HepG2 (cell line): ENCODE data around the gene EFNA4. TPM values are rescaled to one million over a fixed set of nuclear protein-coding genes. Genes with fewer than 3 reads are reported as not detected.

Experiments used
- ATAC-seq: fragments of 200-7000 bp; cut with Tn5 transposase; 3 replicates; pipeline ENCODE4 v1.9.1; 2020; ENCODE audit warnings: mild to moderate bottlenecking, moderate library complexity
- BruUV-seq: library from RNA; stranded (reverse); fragments of 400-500 nt; replicated peaks from 2 replicates; lab custom pipeline; 2021; lab: Mats Ljungman, UMichigan
- CTCF ChIA-PET: fragments of 300-600 bp; formaldehyde crosslinking; extraction: SDS; loops from one replicate; lab custom pipeline; 2021; ENCODE audit warnings: low total read pairs, inconsistent platforms, low intra/inter-chr PET ratio; lab: Yijun Ruan, JAX
- POLR2A ChIA-PET: fragments of 350-600 bp; sonication (Branson Sonifier 250); formaldehyde crosslinking; loops from one replicate; lab custom pipeline; 2020; ENCODE audit warnings: antibody characterized with exemption, inconsistent platforms; lab: Yijun Ruan, JAX
- DNase-seq: peaks from one replicate; pipeline ENCODE4 v3.0.0-alpha.2; 2015; ENCODE audit warnings: low spot score
- FAIRE-seq: peaks from 3 replicates; lab custom pipeline; 2011; peaks lifted over from hg19 to GRCh38; lab: Jason Lieb, UNC
- H2AFZ ChIP-seq: one replicate; pipeline ENCODE4 v1.6.1; 2011; ENCODE audit warnings: low read length, inconsistent platforms
- H3K27ac ChIP-seq: fragments of 300-600 bp; 3 replicates; pipeline ENCODE4 v1.8.0; 2011; ENCODE audit warnings: mixed run types, mild to moderate bottlenecking, mixed read lengths, low read length, inconsistent platforms; ENCODE audit not compliant: insufficient read depth; ENCODE audit errors: extremely low read length
- H3K27me3 ChIP-seq, 2 experiments: fragments of 200-600 bp in 1 of 2; 2 replicates in 1 of 2; 3 replicates in 1 of 2; pipeline versions ENCODE4 v1.6.0 to v1.8.0; 2011; ENCODE audit warnings: low read length in 2 of 2, mild to moderate bottlenecking in 2 of 2, moderate library complexity in 2 of 2, inconsistent platforms in 1 of 2; ENCODE audit not compliant: insufficient read depth in 2 of 2, control insufficient read depth in 1 of 2
- H3K36me3 ChIP-seq, 2 experiments: fragments of 200-600 bp in 1 of 2; replicated peaks in 1 of 2; 2 replicates in 1 of 2; 3 replicates in 1 of 2; pipeline versions ENCODE4 v1.5.1 to v1.8.0; 2011; ENCODE audit warnings: low read length in 2 of 2, inconsistent platforms in 1 of 2; ENCODE audit not compliant: insufficient read depth in 2 of 2, control insufficient read depth in 1 of 2
- H3K4me1 ChIP-seq: 2 replicates; pipeline ENCODE4 v1.5.1; 2012; ENCODE audit warnings: low read length, inconsistent platforms; ENCODE audit not compliant: insufficient read depth
- H3K4me2 ChIP-seq: 2 replicates; pipeline ENCODE4 v1.6.0; 2011; ENCODE audit warnings: low read depth, low read length, inconsistent platforms
- H3K4me3 ChIP-seq, 3 experiments: fragments of 200-600 bp in 1 of 3; sonication (generic), shearing (Covaris generic) in 1 of 3; replicated peaks in 1 of 3; 2 replicates each; pipeline ENCODE4 v1.5.1; 2011 to 2016; ENCODE audit warnings: low read length in 3 of 3, inconsistent platforms in 2 of 3, low read depth in 2 of 3, mild to moderate bottlenecking in 2 of 3, control low read depth in 1 of 3, mixed read lengths in 1 of 3; ENCODE audit not compliant: insufficient read depth in 1 of 3
- H3K79me2 ChIP-seq: one replicate; pipeline ENCODE4 v1.6.1; 2011; ENCODE audit warnings: low read length, inconsistent platforms; ENCODE audit not compliant: insufficient read depth
- H3K9ac ChIP-seq: 2 replicates; pipeline ENCODE4 v1.6.0; 2011; ENCODE audit warnings: mild to moderate bottlenecking, low read depth, low read length, inconsistent platforms; ENCODE audit not compliant: insufficient read depth
- H3K9me3 ChIP-seq: 2 replicates; pipeline ENCODE4 v1.5.1; 2012; ENCODE audit warnings: mild to moderate bottlenecking, low read length
- H4K20me1 ChIP-seq: 2 replicates; pipeline ENCODE4 v1.6.0; 2011; ENCODE audit warnings: inconsistent platforms, mild to moderate bottlenecking, low read length, moderate library complexity; ENCODE audit not compliant: insufficient read depth
- AGO2 ChIP-seq: fragments of 200-400 bp; formaldehyde crosslinking; optimal IDR thresholded peaks from 2 replicates; pipeline ENCODE3; 2017; ENCODE audit warnings: mild to moderate bottlenecking, low read depth, low read length, moderate library complexity
- FIP1L1 ChIP-seq: fragments of 200-400 bp; formaldehyde crosslinking; IDR thresholded peaks from 2 replicates; pipeline ENCODE4 v1.6.1; 2018; ENCODE audit warnings: low read depth, mild to moderate bottlenecking, low read length, moderate library complexity, borderline replicate concordance; ENCODE audit not compliant: insufficient read depth
- NR2F2 ChIP-seq: IDR thresholded peaks from 2 replicates; pipeline ENCODE4 v1.6.1; 2012; ENCODE audit warnings: low read depth, inconsistent platforms, borderline replicate concordance
- SIN3B ChIP-seq: fragments of 150-350 bp; IDR thresholded peaks from 2 replicates; pipeline ENCODE4 v1.6.1; 2014; ENCODE audit warnings: low read length
- SSRP1 ChIP-seq: IDR thresholded peaks from 2 replicates; pipeline ENCODE4 v1.6.1; 2016; ENCODE audit warnings: control low read depth
- TEF ChIP-seq: sonication (generic); formaldehyde crosslinking; IDR thresholded peaks from 2 replicates; pipeline ENCODE4 v1.5.0; 2020; ENCODE audit warnings: missing genetic modification reagents
- ZBTB33 ChIP-seq: sonication (generic); formaldehyde crosslinking; IDR thresholded peaks from 2 replicates; pipeline ENCODE4 v1.4.0; 2020; ENCODE audit warnings: missing genetic modification reagents
- ZEB1 ChIP-seq: IDR thresholded peaks from 2 replicates; pipeline ENCODE4 v1.6.1; 2012; ENCODE audit warnings: mild to moderate bottlenecking, low read depth, inconsistent platforms; ENCODE audit not compliant: insufficient replicate concordance
- ZNF597 ChIP-seq: sonication (generic); formaldehyde crosslinking; IDR thresholded peaks from 2 replicates; pipeline ENCODE4 v1.5.0; 2020; ENCODE audit warnings: missing genetic modification reagents
- ZNF878 ChIP-seq: sonication (generic); formaldehyde crosslinking; IDR thresholded peaks from 2 replicates; pipeline ENCODE4 v1.8.1; 2023; ENCODE audit warnings: mild to moderate bottlenecking, missing genetic modification reagents, moderate library complexity
- WGBS: methylation state at CpG from one replicate; pipeline ENCODE4 v1.1.6; 2017; ENCODE audit warnings: low lambda C conversion rate; 5-methylcytosine and 5-hydroxymethylcytosine counted together
- in situ Hi-C: cut with HindIII; loops from 2 replicates; pipeline ENCODE4 v1.10.0; 2017; ENCODE audit warnings: low pct_unique_long_range_greater_than_20kb; ENCODE audit not compliant: extremely low pct_ligation_motif_present
- intact Hi-C: fragments of 100-400 bp; cut with micrococcal nuclease; formaldehyde crosslinking; loops from one replicate; pipeline ENCODE4 v1.10.0; 2022; ENCODE audit not compliant: unreplicated experiment
- polyA plus RNA-seq, 8 experiments: library from polyadenylated mRNA; depleted of rRNA in 3 of 8; stranded (reverse) in 7 of 8; unstranded in 1 of 8; fragments of >200 nt; fragmentation: Illumina TruSeq in 4 of 8; extraction: Trizol in 4 of 8; gene quantifications; 2 replicates each; pipeline versions ENCODE4 v1.2.1 to v1.2.3, GENCODE V29; 2011 to 2016; ENCODE audit warnings: low read depth in 4 of 8, missing spikeins in 1 of 8, mixed read lengths in 1 of 8; ENCODE audit not compliant: insufficient read depth in 1 of 8
- total RNA-seq, 5 experiments: library from RNA; depleted of rRNA; stranded (reverse); fragments of >200 nt; fragmentation: Illumina TruSeq; extraction: Trizol; gene quantifications; 2 replicates each; pipeline ENCODE4 v1.2.3, GENCODE V29; 2016; ENCODE audit warnings: low read depth in 1 of 5

EFNA4 gene
- total and polyA plus RNA-seq, 2 of the 13 experiments (the other 11 are each of a cell fraction or from before 2014, with no cell fraction given): 12.0 to 17.2 TPM

- no peak for TF ChIP-seq SIN3B
- no peak for TF ChIP-seq ZNF878
- peak; percentile 45 for TF ChIP-seq ZEB1
- TF ChIP-seq FIP1L1: no peak
- TF ChIP-seq SSRP1 (CRISPR knock-in tag): no peak
- no peak for TF ChIP-seq TEF (CRISPR knock-in tag)
- TF ChIP-seq, all 625 proteins: peak for 114
Measured at GRCh38 chr1:155063550-155064110, at the start of gene EFNA4 (continued).

- Histone ChIP-seq H3K27me3 (no peaks in the 10 kb centered on the region), H3K36me3 (peaks cover 8 to 33% of the 10 kb centered on the region in 2 experiments; a peak in 4 of 5 replicates), H3K9me3 (no peaks in the 10 kb centered on the region), H3K79me2 (peaks cover 3% of the 10 kb centered on the region), H3K4me1 (peaks cover 61% of the 10 kb centered on the region), H4K20me1 (peaks cover 8% of the 10 kb centered on the region; the same call in 1 of the 2 replicates), H3K9ac (no peak overlapping the region), H3K4me3 (no peak overlapping the region), H2AFZ (no peak overlapping the region), H3K27ac (no peak overlapping the region), H3K4me2 (no peak overlapping the region)
- in situ Hi-C loops (no loop called here), intact Hi-C loops (no loop called here)
- ChIA-PET POLR2A (interaction anchor here (3.7 to 8.2 kb wide), 2 partner anchors 12 to 42 kb away, joined by 18 to 90 read pairs; partner anchors contain the start of gene ZBTB7B), CTCF (no interaction called here)
- WGBS: 95% methylated on average over 4 of the region's 31 CpGs
- FAIRE-seq (no peak), ATAC-seq (no peak), DNase-seq (no peak)
- BruUV-seq: no TSS peak
- TF ChIP-seq AGO2 (peak; percentile 18), NR2F2 (no peak), ZNF597 (CRISPR knock-in tag) (no peak), ZBTB33 (peak; percentile 55; the same call in 1 of the 2 replicates)
Measured at GRCh38 chr1:155014709-155015508, 48.6 kb upstream of the EFNA4 start.
